K562 (cell line): Measurements from ENCODE around the gene MCM7. TPM values are rescaled to one million over a fixed set of nuclear protein-coding genes. Genes with fewer than 3 reads are reported as not detected.

ENCODE experiments used
- BCOR ChIP-seq: fragments of 450-650 bp; IDR thresholded peaks from 2 replicates; pipeline ENCODE4 v1.6.1; 2016
- CBX3 ChIP-seq, 2 experiments: IDR thresholded peaks; 1 replicate in 1 of 2; 2 replicates in 1 of 2; pipeline ENCODE4 v1.6.1; 2012; ENCODE audit warnings: inconsistent platforms in 2 of 2, low read length in 2 of 2, borderline replicate concordance in 1 of 2, control low read depth in 1 of 2
- CCAR2 ChIP-seq: fragments of 200-400 bp; formaldehyde crosslinking; IDR thresholded peaks from 2 replicates; pipeline ENCODE4 v1.6.1; 2017; ENCODE audit warnings: mild to moderate bottlenecking, low read depth, low read length
- DPF2 ChIP-seq: fragments of 450-650 bp; IDR thresholded peaks from 2 replicates; pipeline ENCODE4 v1.6.1; 2016
- E2F1 ChIP-seq: sonication (generic); formaldehyde crosslinking; IDR thresholded peaks from 2 replicates; pipeline ENCODE4 v1.8.1; 2023; ENCODE audit warnings: mild to moderate bottlenecking, missing genetic modification reagents, moderate library complexity
- ELK3 ChIP-seq: fragments of 450-650 bp; formaldehyde crosslinking; IDR thresholded peaks from 2 replicates; pipeline ENCODE4 v1.4.0; 2020; ENCODE audit warnings: mild to moderate bottlenecking
- EP400 ChIP-seq: fragments of 450-650 bp; IDR thresholded peaks from 2 replicates; pipeline ENCODE4 v1.6.1; 2017; ENCODE audit warnings: antibody characterized with exemption, mild to moderate bottlenecking, moderate library complexity
- ETV6 ChIP-seq, 3 experiments: fragments of 150-350 bp in 1 of 3; sonication (generic) in 1 of 3; formaldehyde crosslinking in 1 of 3; IDR thresholded peaks; 2 replicates each; pipeline versions ENCODE4 v1.6.1 to v1.8.0; 2014 to 2022; ENCODE audit warnings: borderline replicate concordance in 2 of 3, low read depth in 2 of 3, antibody characterized with exemption in 1 of 3, low read length in 1 of 3, mild to moderate bottlenecking in 1 of 3, missing genetic modification reagents in 1 of 3
- FOS ChIP-seq: IDR thresholded peaks from 3 replicates; pipeline ENCODE4 v1.6.1; 2011; ENCODE audit not compliant: insufficient read length; ENCODE audit errors: extremely low read depth
- FUS ChIP-seq: fragments of 200-400 bp; formaldehyde crosslinking; optimal IDR thresholded peaks from 2 replicates; pipeline ENCODE3; 2017; ENCODE audit warnings: low read depth, low read length
- GABPB2 ChIP-seq: fragments of 250-450 bp; sonication (Bioruptor Pico); conservative IDR thresholded peaks from 2 replicates; pipeline ENCODE4 v1.5.1; 2021; ENCODE audit warnings: mild to moderate bottlenecking
- MAFK ChIP-seq: IDR thresholded peaks from 2 replicates; pipeline ENCODE4 v1.6.1; 2011; ENCODE audit warnings: low read length, improper control_type of control experiment
- NCOA4 ChIP-seq: fragments of 450-650 bp; IDR thresholded peaks from 2 replicates; pipeline ENCODE4 v1.6.1; 2018; ENCODE audit warnings: mild to moderate bottlenecking; ENCODE audit not compliant: partially characterized antibody
- NR2C1 ChIP-seq, 2 experiments: fragments of 450-650 bp; IDR thresholded peaks; 2 replicates each; pipeline ENCODE4 v1.6.1; 2017; ENCODE audit warnings: mild to moderate bottlenecking in 2 of 2, antibody characterized with exemption in 1 of 2, inconsistent platforms in 1 of 2, missing compliant biosample characterization in 1 of 2, missing genetic modification characterization in 1 of 2
- RBM34 ChIP-seq: fragments of 200-400 bp; formaldehyde crosslinking; IDR thresholded peaks from 2 replicates; pipeline ENCODE4 v1.6.1; 2018; ENCODE audit warnings: low read length, borderline replicate concordance; ENCODE audit not compliant: insufficient read depth
- SRSF9 ChIP-seq: fragments of 200-400 bp; formaldehyde crosslinking; IDR thresholded peaks from 2 replicates; pipeline ENCODE4 v1.6.1; 2017; ENCODE audit warnings: low read depth, low read length, borderline replicate concordance
- TCF15 ChIP-seq: fragments of 250-450 bp; sonication (Bioruptor Pico); IDR thresholded peaks from 2 replicates; pipeline ENCODE4 v1.8.0; 2022; ENCODE audit warnings: moderate library complexity, mild to moderate bottlenecking, inconsistent platforms
- THRAP3 ChIP-seq: fragments of 450-650 bp; IDR thresholded peaks from 2 replicates; pipeline ENCODE4 v1.6.1; 2016; ENCODE audit warnings: mild to moderate bottlenecking, inconsistent platforms, borderline replicate concordance
- TSC22D4 ChIP-seq: fragments of 450-650 bp; IDR thresholded peaks from 2 replicates; pipeline ENCODE4 v1.6.1; 2016; ENCODE audit warnings: missing genetic modification characterization, missing biosample characterization, control low read depth
- ZBTB12 ChIP-seq: fragments of 250-450 bp; sonication (Bioruptor Pico); IDR thresholded peaks from 2 replicates; pipeline ENCODE4 v1.4.0; 2020
- ZBTB7A ChIP-seq: IDR thresholded peaks from 2 replicates; pipeline ENCODE4 v1.6.1; 2011; ENCODE audit warnings: low read depth, mild to moderate bottlenecking, low read length, moderate library complexity, borderline replicate concordance; ENCODE audit not compliant: control insufficient read depth
- ZFP36 ChIP-seq: fragments of 150-350 bp; IDR thresholded peaks from 2 replicates; pipeline ENCODE4 v1.6.1; 2018; ENCODE audit warnings: low read length, low read depth; ENCODE audit not compliant: partially characterized antibody
- ZFX ChIP-seq: sonication (generic); formaldehyde crosslinking; IDR thresholded peaks from 2 replicates; pipeline ENCODE4 v1.8.0; 2022; ENCODE audit warnings: mild to moderate bottlenecking, missing genetic modification reagents, moderate library complexity
- ZNF282 ChIP-seq: sonication (generic); formaldehyde crosslinking; IDR thresholded peaks from 2 replicates; pipeline ENCODE4 v1.8.1; 2023; ENCODE audit warnings: missing genetic modification reagents
- ZNF347 ChIP-seq: fragments of 450-650 bp; formaldehyde crosslinking; IDR thresholded peaks from 2 replicates; pipeline ENCODE4 v1.4.0; 2020; ENCODE audit warnings: low read depth, mild to moderate bottlenecking, moderate library complexity
- ZNF354B ChIP-seq: fragments of 250-450 bp; sonication (Bioruptor Pico); IDR thresholded peaks from 2 replicates; pipeline ENCODE4 v1.4.0; 2020
- ZNF436 ChIP-seq: fragments of 250-450, 450-650 bp; sonication (Bioruptor Pico); formaldehyde crosslinking; IDR thresholded peaks from 2 replicates; pipeline ENCODE4 v1.7.0; 2020; ENCODE audit warnings: mild to moderate bottlenecking
- polyA plus RNA-seq, 8 experiments: library from polyadenylated mRNA; depleted of rRNA in 4 of 8; stranded (reverse) in 5 of 8; unstranded in 3 of 8; fragments of >200 nt; fragmentation: Nextera tagmentation in 2 of 8; fragmentation: Illumina TruSeq in 1 of 8; extraction: Ambion mirVana in 2 of 8; extraction: Trizol in 1 of 8; gene quantifications; 2 replicates each; pipeline versions ENCODE4 v1.2.1 to v1.2.3, GENCODE V29; 2011 to 2014; ENCODE audit warnings: inconsistent platforms in 1 of 8, missing spikeins in 1 of 8
- total RNA-seq, 7 experiments: library from RNA; depleted of rRNA in 6 of 7; stranded (reverse); fragments of >200 nt in 6 of 7; fragmentation: Illumina TruSeq in 2 of 7; extraction: Trizol in 2 of 7; gene quantifications; 2 replicates each; pipeline versions ENCODE4 v1.2.1 to v1.2.3, GENCODE V29; 2011 to 2021; ENCODE audit warnings: low replicate concordance in 1 of 7

The MCM7 gene
- total and polyA plus RNA-seq, 9 of the 15 experiments (the other 6 are each of a cell fraction or from before 2014, with no cell fraction given) = 329 to 856 (median 437) TPM

- TF ChIP-seq GABPB2 (CRISPR knock-in tag) (no peak), NCOA4 (no peak), NR2C1 (IDR thresholded peaks at IDR 0.05) (no peak), NR2C1 (tag; IDR thresholded peaks at IDR 0.05) (no peak), ZFX (no peak), BCOR (peak; percentile 52), E2F1 (CRISPR knock-in tag) (no peak), ZBTB7A (no peak), ZNF347 (no peak), TSC22D4 (tag) (no peak), EP400 (no peak), ZNF354B (CRISPR knock-in tag) (no peak), RBM34 (no peak), THRAP3 (no peak), ZNF436 (no peak), ELK3 (no peak), ZBTB12 (CRISPR knock-in tag) (no peak), DPF2 (peak; percentile 49; the same call in 1 of the 2 replicates), FUS (no peak), CCAR2 (no peak), CBX3 (IDR thresholded peaks at IDR 0.05; ENCODE audit: borderline replicate concordance in 1 of 2, low read length in 2 of 2) (no peak), SRSF9 (no peak), MAFK (no peak), FOS (no peak), ZNF282 (CRISPR knock-in tag) (no peak), TCF15 (no peak), ZFP36 (no peak), ETV6 (IDR thresholded peaks at IDR 0.05; ENCODE audit: borderline replicate concordance in 1 of 2, low read depth in 2 of 2, low read length in 1 of 2) (no peak), ETV6 (CRISPR knock-in tag; IDR thresholded peaks at IDR 0.05; ENCODE audit: borderline replicate concordance) (no peak)
Observed at GRCh38 chr7:100087055-100087750, 14.0 kb downstream of the MCM7 start (continued).
